Right lobe of liver (tissue), 6 donors: ENCODE measurements around the gene IL31RA. TPM values are rescaled to one million over a fixed set of nuclear protein-coding genes. Genes with fewer than 3 reads are reported as not detected.
"Not testable (repeated sequence)": the region's sequence is repeated elsewhere in the genome, so short reads cannot be mapped to it uniquely, and the experiment has no call there.

Source experiments
- ATAC-seq, 4 donors: fragments of 200-7000 bp; cut with Tn5 transposase; one replicate each; pipeline ENCODE4 v1.9.1; 2020; ENCODE audit warnings: mild to moderate bottlenecking in 4 of 4, moderate library complexity in 4 of 4
- DNase-seq, 3 donors: peaks; one replicate each; pipeline ENCODE4 v3.0.0-alpha.2; 2020
- H3K27ac ChIP-seq, 3 donors: fragments of 200-600 bp; one replicate each; pipeline ENCODE4 v1.8.0; 2022
- H3K27me3 ChIP-seq, 2 donors: fragments of 200-600 bp; one replicate each; pipeline ENCODE4 v1.8.0; 2022
- H3K36me3 ChIP-seq, 4 donors: fragments of 200-600 bp; sonication (generic) in 1 of 4; one replicate each; pipeline versions ENCODE4 v1.5.1 to v1.8.0; 2017 to 2022; ENCODE audit warnings: control low read depth in 1 of 4
- H3K4me1 ChIP-seq, 4 donors: fragments of 200-600 bp; sonication (generic) in 1 of 4; one replicate each; pipeline versions ENCODE4 v1.5.1 to v1.8.0; 2017 to 2022; ENCODE audit warnings: control low read depth in 1 of 4
- H3K4me3 ChIP-seq, 3 donors: fragments of 200-600 bp; one replicate each; pipeline ENCODE4 v1.8.0; 2022
- H3K9me3 ChIP-seq, 4 donors: fragments of 200-600 bp; sonication (generic) in 1 of 4; one replicate each; pipeline versions ENCODE4 v1.5.1 to v1.8.0; 2017 to 2022; ENCODE audit warnings: control low read depth in 1 of 4
- POLR2A ChIP-seq: fragments of 450-650 bp; IDR thresholded peaks from one replicate; pipeline ENCODE4 v1.6.1; 2017; ENCODE audit warnings: antibody characterized with exemption, mild to moderate bottlenecking
- WGBS: methylation state at CpG from one replicate; pipeline ENCODE4 v1.1.6; 2018; ENCODE audit warnings: low coverage, low lambda C conversion rate; ENCODE audit not compliant: insufficient coverage; ENCODE audit errors: missing lambda C conversion rate; 5-methylcytosine and 5-hydroxymethylcytosine counted together
- intact Hi-C, 2 donors: fragments of 100-400 bp; cut with DNase I; formaldehyde crosslinking; loops; one replicate each; pipeline versions ENCODE4 v1.11.2 to v1.14.1; 2022
- long read RNA-seq: library from polyadenylated mRNA; unstranded; transcript quantifications from one replicate; pipeline ENCODE4 v2.0.0, GENCODE V29; 2019
- total RNA-seq, 6 experiments: library from RNA; depleted of rRNA in 2 of 6; stranded (reverse); fragments of >200 nt in 2 of 6; fragmentation: NEBNext Ultra II Directional in 3 of 6; extraction: Animal tissue kit (Norgen Biotek cat#: 25700) in 3 of 6; gene quantifications; one replicate each; pipeline versions ENCODE4 v1.1.0 to v1.2.4, GENCODE V29; 2016 to 2023
- TF ChIP-seq, protein P1 (sequence below), 4 donors: fragments of 200-600 bp in 3 of 4; fragments of 450-650 bp in 1 of 4; IDR thresholded peaks; one replicate each; pipeline versions ENCODE4 v1.5.1 to v1.8.0; 2016 to 2022; ENCODE audit warnings: antibody characterized with exemption in 4 of 4, mild to moderate bottlenecking in 2 of 4
- donor health status: DM: no; HTN: yes; CAD: no.
- donor health status: DM: no; HTN: no; CAD: no.
- donor health status: DM: no; HTN: no; CAD: no.
- donor health status: DM: no; HTN: yes; CAD: no.
- donor health status: DM: no; HTN: yes; CAD: no.

Gene IL31RA
- total RNA-seq: not detected
- long read RNA-seq: 0 reads

DNA sequence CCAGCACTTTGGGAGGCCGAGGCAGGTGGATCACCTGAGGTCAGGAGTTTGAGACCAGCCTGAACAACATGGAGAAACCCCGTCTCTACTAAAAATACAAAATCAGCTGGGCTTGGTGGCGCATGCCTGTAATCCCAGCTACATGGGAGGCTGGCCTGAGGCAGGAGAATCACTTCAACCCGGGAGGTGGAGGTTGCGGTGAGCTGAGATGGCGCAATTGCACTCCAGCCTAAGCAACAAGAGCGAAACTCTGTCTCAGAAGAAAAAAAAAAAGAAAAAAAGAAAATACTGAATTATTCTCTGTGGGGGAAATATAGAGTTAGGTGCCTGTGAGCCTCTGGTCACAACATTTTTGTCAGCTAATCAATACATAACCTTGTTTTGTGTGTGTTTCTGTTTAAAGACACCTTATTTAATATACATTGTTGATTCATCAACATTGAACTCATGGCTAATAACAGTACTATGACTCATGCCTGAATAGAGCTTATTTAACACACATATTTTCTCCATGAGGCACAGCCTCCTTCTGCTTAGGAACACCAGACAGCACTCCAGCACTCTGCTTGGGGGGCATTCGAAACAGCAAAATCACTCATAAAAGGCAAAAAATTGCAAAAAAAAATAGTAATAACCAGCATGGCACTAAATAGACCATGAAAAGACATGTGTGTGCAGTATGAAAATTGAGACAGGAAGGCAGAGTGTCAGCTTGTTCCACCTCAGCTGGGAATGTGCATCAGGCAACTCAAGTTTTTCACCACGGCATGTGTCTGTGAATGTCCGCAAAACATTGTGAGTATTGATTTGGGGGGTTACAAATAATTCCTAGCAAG lies at the start of gene IL31RA:
IL31RA (plus strand) TSS at position 519 of the 836 bp plus-strand sequence; CDS start at position 733, 214 bp downstream.
- TF ChIP-seq POLR2A: no peak
- TF ChIP-seq, protein P1, sequence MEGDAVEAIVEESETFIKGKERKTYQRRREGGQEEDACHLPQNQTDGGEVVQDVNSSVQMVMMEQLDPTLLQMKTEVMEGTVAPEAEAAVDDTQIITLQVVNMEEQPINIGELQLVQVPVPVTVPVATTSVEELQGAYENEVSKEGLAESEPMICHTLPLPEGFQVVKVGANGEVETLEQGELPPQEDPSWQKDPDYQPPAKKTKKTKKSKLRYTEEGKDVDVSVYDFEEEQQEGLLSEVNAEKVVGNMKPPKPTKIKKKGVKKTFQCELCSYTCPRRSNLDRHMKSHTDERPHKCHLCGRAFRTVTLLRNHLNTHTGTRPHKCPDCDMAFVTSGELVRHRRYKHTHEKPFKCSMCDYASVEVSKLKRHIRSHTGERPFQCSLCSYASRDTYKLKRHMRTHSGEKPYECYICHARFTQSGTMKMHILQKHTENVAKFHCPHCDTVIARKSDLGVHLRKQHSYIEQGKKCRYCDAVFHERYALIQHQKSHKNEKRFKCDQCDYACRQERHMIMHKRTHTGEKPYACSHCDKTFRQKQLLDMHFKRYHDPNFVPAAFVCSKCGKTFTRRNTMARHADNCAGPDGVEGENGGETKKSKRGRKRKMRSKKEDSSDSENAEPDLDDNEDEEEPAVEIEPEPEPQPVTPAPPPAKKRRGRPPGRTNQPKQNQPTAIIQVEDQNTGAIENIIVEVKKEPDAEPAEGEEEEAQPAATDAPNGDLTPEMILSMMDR (IDR thresholded peaks at IDR 0.05): no peak
- WGBS: 93% methylated on average over 10 of the region's 10 CpGs
- DNase-seq (no peak), ATAC-seq (no peak)
- no peaks in the 10 kb centered on the region for H3K4me1 ChIP-seq
- no peaks in the 10 kb centered on the region for H3K27me3 ChIP-seq
- no peak within 1 kb of the TSS for H3K27ac ChIP-seq
- H3K9me3 ChIP-seq: no peaks in the 10 kb centered on the region
- H3K36me3 ChIP-seq: no peaks in the 10 kb centered on the region
- intact Hi-C loops: no loop called here
- H3K4me3 ChIP-seq: no peak within 1 kb of the TSS

DNA sequence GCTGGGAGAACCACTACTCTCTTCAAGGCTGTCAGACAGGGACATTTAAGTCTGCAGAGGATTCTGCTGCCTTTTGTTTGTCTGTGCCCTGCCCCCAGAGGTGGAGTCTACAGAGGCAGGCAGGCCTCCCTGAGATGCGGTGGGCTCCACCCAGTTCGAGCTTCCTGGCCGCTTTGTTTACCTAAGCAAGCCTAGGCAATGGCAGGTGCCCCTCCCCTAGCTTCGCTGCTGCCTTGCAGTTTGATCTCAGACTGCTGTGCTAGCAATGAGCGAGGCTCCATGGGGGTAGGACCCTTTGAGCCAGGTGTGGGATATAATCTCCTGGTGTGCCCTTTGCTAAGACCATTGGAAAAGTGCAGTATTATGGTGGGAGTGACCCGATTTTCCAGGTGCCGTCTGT lies 42.3 kb upstream of the IL31RA start:
- intact Hi-C loops: not testable (repeated sequence)
- WGBS: 40% methylated on average over 2 of the region's 7 CpGs

GRCh38 chr5:55815939-55816338 lies 35.2 kb upstream of the IL31RA start:
- ATAC-seq, DNase-seq, H3K36me3 ChIP-seq, H3K27ac ChIP-seq, H3K9me3 ChIP-seq, intact Hi-C loops, H3K27me3 ChIP-seq, H3K4me3 ChIP-seq, H3K4me1 ChIP-seq: not testable (repeated sequence)
- WGBS: 83% methylated on average over 1 of the region's 4 CpGs

More for the DNA sequence above, 42.3 kb upstream of the IL31RA start:
- H3K27ac ChIP-seq, ATAC-seq, DNase-seq, H3K4me3 ChIP-seq, H3K9me3 ChIP-seq, H3K27me3 ChIP-seq, H3K4me1 ChIP-seq, H3K36me3 ChIP-seq: not testable (repeated sequence)

DNA sequence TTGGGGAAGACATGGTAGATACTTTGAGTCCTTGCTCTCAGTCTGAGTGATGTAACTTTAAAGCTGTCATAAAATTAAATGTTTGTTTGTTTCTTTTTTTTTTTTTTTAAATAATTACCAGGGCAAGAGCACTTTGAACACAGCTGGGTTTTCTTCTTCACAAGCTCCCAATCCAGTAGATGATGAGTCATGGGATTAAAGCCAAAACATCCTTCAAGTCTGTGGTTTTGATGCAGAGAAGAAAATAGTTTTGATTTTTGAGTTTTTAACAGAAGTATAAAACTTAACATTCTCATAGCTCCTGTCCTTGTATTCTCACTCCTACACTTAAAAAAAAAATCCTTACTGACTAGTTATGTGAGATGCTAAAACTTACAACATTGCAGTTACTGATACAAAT lies 34.8 kb upstream of the IL31RA start:
- no peak overlapping the region for H3K27ac ChIP-seq
- ATAC-seq (no peak), DNase-seq (no peak)
- H3K4me3 ChIP-seq: no peak overlapping the region
- no peak for TF ChIP-seq POLR2A
- TF ChIP-seq, protein P1 (IDR thresholded peaks at IDR 0.05): no peak
- H3K9me3 ChIP-seq: no peaks in the 10 kb centered on the region
- intact Hi-C loops: no loop called here
- no peaks in the 10 kb centered on the region for H3K27me3 ChIP-seq
- no peaks in the 10 kb centered on the region for H3K36me3 ChIP-seq
- H3K4me1 ChIP-seq: no peaks in the 10 kb centered on the region

DNA sequence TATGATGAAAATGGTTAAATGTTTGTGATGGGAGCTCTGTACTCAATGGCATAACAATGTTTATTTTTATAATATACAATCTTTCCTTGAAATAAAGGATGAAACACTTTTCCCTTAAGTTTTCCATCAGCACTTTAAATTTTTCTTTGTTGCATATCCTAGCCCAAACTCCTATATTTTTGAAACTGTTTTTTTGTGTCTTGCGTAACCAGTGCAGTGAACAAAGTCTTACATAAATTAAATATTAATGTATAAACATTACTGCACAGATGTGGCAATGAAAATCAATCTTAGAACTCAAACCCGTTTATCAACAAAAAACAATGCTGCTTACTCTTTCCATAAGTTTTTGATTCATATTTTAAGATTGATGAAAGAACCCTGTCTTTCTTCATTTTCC lies 34.1 kb upstream of the IL31RA start:
- Histone ChIP-seq H3K9me3 (no peaks in the 10 kb centered on the region), H3K27ac (no peak overlapping the region), H3K36me3 (no peaks in the 10 kb centered on the region), H3K27me3 (no peaks in the 10 kb centered on the region), H3K4me1 (peaks cover 0 to 5% (median 1%) of the 10 kb centered on the region in 4 donors), H3K4me3 (no peak overlapping the region)
- intact Hi-C loops: no loop called here
- no peak for TF ChIP-seq POLR2A
- TF ChIP-seq, protein P1 (IDR thresholded peaks at IDR 0.05): no peak
- ATAC-seq (no peak), DNase-seq (no peak)
- WGBS: 62% methylated on average over 2 of the region's 2 CpGs
